Heart left ventricle (tissue), 16 donors: ENCODE results near the gene BLOC1S1. TPM values are rescaled to one million over a fixed set of nuclear protein-coding genes. Genes with fewer than 3 reads are reported as not detected.
A peak's percentile ranks its signal among the peaks of the same experiment; 100 is the strongest.

Experiments
- ATAC-seq, 4 donors: fragments of 200-7000 bp; cut with Tn5 transposase; one replicate each; pipeline ENCODE4 v1.9.1; 2020 to 2022; ENCODE audit warnings: moderate library complexity in 4 of 4, mild to moderate bottlenecking in 3 of 4, moderate number of reproducible peaks in 1 of 4
- DNase-seq, 5 donors: peaks; one replicate each; pipeline ENCODE4 v3.0.0-alpha.2; 2020
- H3K27ac ChIP-seq, 12 donors: fragments of 200-600 bp; sonication (generic) in 4 of 12; one replicate each; pipeline versions ENCODE4 v1.5.0 to v1.8.0; 2016 to 2022; ENCODE audit warnings: mild to moderate bottlenecking in 2 of 12
- H3K27me3 ChIP-seq, 9 donors: fragments of 200-600 bp; sonication (generic) in 2 of 9; one replicate each; pipeline versions ENCODE4 v1.5.1 to v1.8.0; 2016 to 2022; ENCODE audit warnings: mild to moderate bottlenecking in 3 of 9
- H3K36me3 ChIP-seq, 9 donors: fragments of 200-600 bp; sonication (generic) in 2 of 9; one replicate each; pipeline versions ENCODE4 v1.5.0 to v1.8.0; 2018 to 2022; ENCODE audit warnings: mild to moderate bottlenecking in 2 of 9
- H3K4me1 ChIP-seq, 12 donors: fragments of 200-600 bp; sonication (generic) in 4 of 12; one replicate each; pipeline versions ENCODE4 v1.5.0 to v1.8.0; 2016 to 2022; ENCODE audit warnings: mild to moderate bottlenecking in 3 of 12
- H3K4me3 ChIP-seq, 12 donors: fragments of 200-600 bp; sonication (generic) in 4 of 12; one replicate each; pipeline versions ENCODE4 v1.5.0 to v1.8.0; 2017 to 2022; ENCODE audit warnings: mild to moderate bottlenecking in 9 of 12, moderate library complexity in 4 of 12
- H3K9me3 ChIP-seq, 12 donors: fragments of 200-600 bp; sonication (generic) in 4 of 12; one replicate each; pipeline versions ENCODE4 v1.5.0 to v1.8.0; 2016 to 2022; ENCODE audit warnings: mild to moderate bottlenecking in 1 of 12
- POLR2A ChIP-seq, 2 donors: fragments of 450-650 bp; IDR thresholded peaks; one replicate each; pipeline ENCODE4 v1.6.1; 2017; ENCODE audit warnings: antibody characterized with exemption in 2 of 2, mild to moderate bottlenecking in 2 of 2, moderate library complexity in 2 of 2
- WGBS, 4 donors: extraction: QIAGEN DNeasy Blood & Tissue Kit in 2 of 4; methylation state at CpG; one replicate each; pipeline versions ENCODE4 v1.1.5 to v1.1.7; 2013 to 2018; 5-methylcytosine and 5-hydroxymethylcytosine counted together
- intact Hi-C, 10 donors: fragments of 100-400 bp; cut with DNase I; formaldehyde crosslinking; loops; one replicate each; pipeline versions ENCODE4 v1.11.1 to v1.14.2; 2022
- polyA plus RNA-seq, 2 donors: library from polyadenylated mRNA; stranded (reverse); fragments of 200-250 nt; gene quantifications; one replicate each; pipeline ENCODE4 v1.2.3, GENCODE V29; 2013
- total RNA-seq, 9 donors: library from RNA; depleted of rRNA in 2 of 9; stranded (reverse); fragments of >200 nt in 2 of 9; fragmentation: NEBNext Ultra II Directional in 3 of 9; extraction: Animal tissue kit (Norgen Biotek cat#: 25700) in 3 of 9; gene quantifications; one replicate each; pipeline versions ENCODE4 v1.1.0 to v1.2.4, GENCODE V29; 2016 to 2023
- TF ChIP-seq, protein P1 (sequence below), 12 donors: fragments of 200-600 bp; sonication (generic) in 4 of 12; IDR thresholded peaks; one replicate each; pipeline versions ENCODE4 v1.5.0 to v1.8.0; 2018 to 2022; ENCODE audit warnings: antibody characterized with exemption in 12 of 12, mild to moderate bottlenecking in 5 of 12
- donor health status: ischemic (EF 13 %, LVEDD 7.1; RV severe dilation, severe dysfunction).
- donor health status: healthy with polysubstance abuse.
- donor health status: DM: no; HTN: yes; CAD: no.
- donor health status: DM: no; HTN: no; CAD: no.
- donor health status: ischemic (EF 25% LVEDD 6.9; RV normal size, moderate dysfunction).
- donor health status: ischemic (EF 25% LVEDD 5.7; RV mildly dilated, moderate dysfunction).
- donor health status: healthy.
- donor health status: DM: yes; HTN: yes; CAD: no.
- donor health status: ischemic (EF 35%, LVEDD 5.7; RV mildly dilated, moderate dysfunction).
- donor health status: nonischemic (EF 11% LVEDD 7.7; RV severe dilation, severe dysfunction).
- donor health status: DM: yes; HTN: yes; CAD: no.
- donor health status: PGD.
- donor health status: ischemic (EF 29% LVEDD 5.4; RV normal size, mild dysfunction).
- donor health status: nonischemic (EF 23%, LVEDD 6.1; RV moderate dilation, normal function).

BLOC1S1 gene
- total and polyA plus RNA-seq, 11 donors: 71.3 to 314 (median 132) TPM

DNA sequence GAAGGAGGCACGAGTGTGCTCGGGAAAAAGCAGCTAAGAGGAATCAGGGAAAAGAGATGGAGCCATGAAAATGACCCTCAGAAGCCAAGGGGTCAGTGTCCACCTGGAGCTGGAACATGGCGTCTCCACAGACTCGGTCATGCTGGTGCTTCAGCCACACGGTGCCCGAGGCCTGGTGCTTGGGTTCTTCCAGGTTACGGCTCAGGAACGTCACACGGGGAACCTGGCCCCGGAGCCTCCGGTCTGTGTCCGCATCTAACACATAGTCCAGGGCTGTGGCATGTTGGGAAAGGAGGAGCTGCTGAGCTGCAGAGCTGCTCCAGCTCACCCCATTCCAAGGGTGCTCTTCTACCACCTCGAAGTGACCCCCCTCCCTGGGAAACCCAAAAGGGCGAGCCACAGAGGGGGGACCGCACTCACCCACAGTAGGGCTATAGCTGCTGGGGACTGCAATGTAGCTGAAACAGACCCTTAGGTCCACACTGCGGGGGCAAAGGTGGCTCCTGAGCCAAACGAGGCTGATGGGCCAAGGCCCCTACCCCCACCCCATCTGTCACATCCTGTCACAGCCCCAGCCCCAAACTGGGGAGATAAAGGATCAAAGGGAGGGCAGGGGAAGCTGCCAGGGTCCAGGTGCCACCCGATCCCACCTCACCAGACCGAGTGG lies 18.9 kb upstream of the BLOC1S1 start:
- Histone ChIP-seq H3K27ac (peak overlapping the region in 1 of 12 donors; percentile 24), H3K27me3 (no peaks in the 10 kb centered on the region), H3K9me3 (no peaks in the 10 kb centered on the region), H3K4me1 (peaks cover 0 to 29% (median 17%) of the 10 kb centered on the region in 12 donors), H3K36me3 (peaks cover 0 to 88% (median 60%) of the 10 kb centered on the region in 9 donors), H3K4me3 (no peak overlapping the region)
- TF ChIP-seq POLR2A (IDR thresholded peaks at IDR 0.05): no peak
- TF ChIP-seq, protein P1, sequence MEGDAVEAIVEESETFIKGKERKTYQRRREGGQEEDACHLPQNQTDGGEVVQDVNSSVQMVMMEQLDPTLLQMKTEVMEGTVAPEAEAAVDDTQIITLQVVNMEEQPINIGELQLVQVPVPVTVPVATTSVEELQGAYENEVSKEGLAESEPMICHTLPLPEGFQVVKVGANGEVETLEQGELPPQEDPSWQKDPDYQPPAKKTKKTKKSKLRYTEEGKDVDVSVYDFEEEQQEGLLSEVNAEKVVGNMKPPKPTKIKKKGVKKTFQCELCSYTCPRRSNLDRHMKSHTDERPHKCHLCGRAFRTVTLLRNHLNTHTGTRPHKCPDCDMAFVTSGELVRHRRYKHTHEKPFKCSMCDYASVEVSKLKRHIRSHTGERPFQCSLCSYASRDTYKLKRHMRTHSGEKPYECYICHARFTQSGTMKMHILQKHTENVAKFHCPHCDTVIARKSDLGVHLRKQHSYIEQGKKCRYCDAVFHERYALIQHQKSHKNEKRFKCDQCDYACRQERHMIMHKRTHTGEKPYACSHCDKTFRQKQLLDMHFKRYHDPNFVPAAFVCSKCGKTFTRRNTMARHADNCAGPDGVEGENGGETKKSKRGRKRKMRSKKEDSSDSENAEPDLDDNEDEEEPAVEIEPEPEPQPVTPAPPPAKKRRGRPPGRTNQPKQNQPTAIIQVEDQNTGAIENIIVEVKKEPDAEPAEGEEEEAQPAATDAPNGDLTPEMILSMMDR (IDR thresholded peaks at IDR 0.05): no peak
- WGBS, 4 donors: 78 to 84% (median 83%) methylated on average over 15 to 19 of the region's 19 CpGs
- ATAC-seq: no peak
- intact Hi-C loops: no loop called here
- no peak for DNase-seq

DNA sequence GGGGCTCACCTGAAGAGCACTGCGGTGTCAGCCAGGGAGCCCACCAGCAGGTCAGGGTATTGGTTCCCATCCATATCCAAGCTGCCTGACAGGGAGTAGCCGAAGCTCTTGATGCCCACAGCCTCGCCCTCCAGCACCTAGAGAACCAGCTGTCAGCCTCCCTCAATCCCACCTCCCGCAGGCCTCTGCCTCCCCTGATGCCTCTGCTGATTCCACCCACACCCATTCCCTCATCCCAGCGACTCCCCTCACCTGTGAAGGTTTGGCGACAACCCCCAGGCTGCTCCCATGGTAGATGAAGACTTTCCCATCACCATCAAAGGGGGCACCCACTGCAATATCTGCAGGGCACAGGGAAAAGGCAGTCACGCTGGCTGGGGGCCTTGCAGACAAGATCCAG lies 18.2 kb upstream of the BLOC1S1 start:
- ATAC-seq (no peak), DNase-seq (no peak)
- Histone ChIP-seq H3K27me3 (no peaks in the 10 kb centered on the region), H3K9me3 (no peaks in the 10 kb centered on the region), H3K27ac (peak overlapping the region in 1 of 12 donors; percentile 99), H3K4me1 (peaks cover 0 to 37% (median 21%) of the 10 kb centered on the region in 12 donors), H3K4me3 (no peak overlapping the region), H3K36me3 (peaks cover 0 to 87% (median 52%) of the 10 kb centered on the region in 9 donors)
- 89 to 93% (median 91%) methylated on average over 7 of the region's 7 CpGs for WGBS, 4 donors
- intact Hi-C loops: no loop called here
- no peak for TF ChIP-seq POLR2A (IDR thresholded peaks at IDR 0.05)
- TF ChIP-seq, protein P1 (IDR thresholded peaks at IDR 0.05): no peak

DNA sequence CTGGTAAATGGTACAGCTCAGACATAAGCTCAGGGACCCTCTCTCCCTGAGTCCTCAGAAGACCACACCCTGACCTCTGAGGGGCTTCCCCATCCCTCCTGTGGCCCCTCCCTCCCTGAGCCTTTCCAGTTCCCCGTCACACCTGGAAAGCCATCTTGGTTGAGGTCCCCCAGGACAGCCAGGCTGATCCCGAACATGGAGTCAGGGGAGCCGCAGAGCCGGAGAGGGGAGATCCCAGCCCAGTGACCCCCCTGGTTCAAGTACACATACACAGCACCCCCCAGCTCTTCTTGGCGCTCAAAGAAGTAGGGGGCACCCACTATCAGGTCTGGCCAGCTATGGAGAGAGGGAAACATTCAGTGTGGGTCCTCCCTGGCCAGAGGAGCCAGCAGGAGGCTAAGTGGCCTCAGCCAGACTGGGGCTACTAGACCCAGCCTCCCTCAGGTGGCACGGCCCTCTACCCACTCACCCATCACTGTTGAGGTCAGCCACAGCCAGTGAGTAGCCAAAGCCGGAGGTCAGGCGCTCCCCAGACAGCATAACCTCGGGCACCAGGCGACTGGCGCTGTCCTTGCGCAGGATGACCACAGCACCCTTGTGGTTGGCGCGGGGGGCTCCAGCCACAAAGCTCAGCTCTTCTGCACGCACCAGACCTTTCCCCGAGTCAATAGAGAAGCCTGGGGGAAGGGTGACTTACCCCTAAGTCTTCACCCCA lies 17.4 kb upstream of the BLOC1S1 start:
- intact Hi-C loops: no loop called here
- no peak for ATAC-seq
- H3K4me1 ChIP-seq: peaks cover 0 to 44% (median 23%) of the 10 kb centered on the region in 12 donors

DNA sequence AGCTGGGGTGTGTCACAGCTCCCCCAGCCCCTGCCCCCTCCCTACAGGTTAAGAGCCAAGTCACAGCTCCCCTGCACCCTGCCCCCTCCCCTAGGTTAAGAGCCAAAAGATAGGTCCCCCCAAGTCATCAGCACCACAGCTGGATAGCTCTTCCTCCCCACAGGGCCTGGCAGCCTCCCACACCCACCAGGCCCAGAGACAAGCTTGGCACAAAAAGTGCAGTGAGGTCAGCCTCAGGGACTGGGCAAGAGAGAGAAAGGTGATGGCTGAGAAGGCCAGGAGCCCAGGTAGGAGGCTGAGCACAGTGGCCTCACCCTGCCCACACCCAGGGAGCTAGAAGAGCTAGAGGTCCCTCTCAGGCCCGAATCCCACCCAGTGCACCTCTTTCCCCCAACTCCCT lies 16.9 kb upstream of the BLOC1S1 start:
- Histone ChIP-seq H3K9me3 (no peaks in the 10 kb centered on the region), H3K4me1 (peaks cover 0 to 49% (median 24%) of the 10 kb centered on the region in 12 donors), H3K27me3 (no peaks in the 10 kb centered on the region), H3K36me3 (peaks cover 0 to 76% (median 39%) of the 10 kb centered on the region in 9 donors), H3K27ac (peak overlapping the region in 6 of 12 donors; percentile 1 to 99 (median 36)), H3K4me3 (no peak overlapping the region)
- no peak for TF ChIP-seq POLR2A (IDR thresholded peaks at IDR 0.05)
- TF ChIP-seq, protein P1 (IDR thresholded peaks at IDR 0.05): no peak
- WGBS, 4 donors: 75 to 92% (median 83%) methylated on average over 1 of the region's 1 CpG
- intact Hi-C loops: no loop called here
- DNase-seq: no peak
- ATAC-seq: no peak

More for the DNA sequence above, 17.4 kb upstream of the BLOC1S1 start:
- 88 to 92% (median 91%) methylated on average over 9 to 16 of the region's 16 CpGs for WGBS, 4 donors
- H3K36me3 ChIP-seq: peaks cover 0 to 82% (median 45%) of the 10 kb centered on the region in 9 donors
- H3K4me3 ChIP-seq: no peak overlapping the region
- TF ChIP-seq POLR2A (IDR thresholded peaks at IDR 0.05): no peak
- TF ChIP-seq, protein P1 (IDR thresholded peaks at IDR 0.05): no peak
- H3K9me3 ChIP-seq: no peaks in the 10 kb centered on the region
- no peak for DNase-seq
- H3K27ac ChIP-seq: peak overlapping the region in 2 of 12 donors; percentile 58 to 99
- H3K27me3 ChIP-seq: no peaks in the 10 kb centered on the region
